ENCODE results near the gene MPV17L2.

MPV17L2 gene

GRCh38 chr19:18231775-18232174 is 38.8 kb downstream of the MPV17L2 start:
- H3K4me3 ChIP-seq (ENCODE audit: low read depth, low read length), result no peak overlapping the region
- ChIA-PET POLR2A (no interaction called here), CTCF (interaction anchor here (0.9 to 2.0 kb wide), 7 partner anchors 8 to 63 kb away, joined by 3 to 12 read pairs (median 3); no protein-coding TSS in a partner anchor)
- no peak for DNase-seq (ENCODE audit: low read depth, low spot score)
- no peak for TF ChIP-seq CTCF (IDR thresholded peaks at IDR 0.05; ENCODE audit: insufficient read depth, low read length, missing control alignments)

- CTCF ChIA-PET, result interaction anchor here (0.8 to 2.0 kb wide), 11 partner anchors 8 to 120 kb away, joined by 3 to 12 read pairs (median 3); a partner anchor contains a TSS
- no peak overlapping the region for H3K4me3 ChIP-seq (ENCODE audit: low read depth, low read length)
- POLR2A ChIA-PET, result no interaction called here
- TF ChIP-seq CTCF (IDR thresholded peaks at IDR 0.05; ENCODE audit: insufficient read depth, low read length, missing control alignments), result no peak
- DNase-seq (ENCODE audit: low read depth, low spot score), result no peak
Measured at GRCh38 chr19:18232540-18233223, 39.7 kb downstream of the MPV17L2 start.

- DNase-seq (ENCODE audit: low read depth, low spot score), result no peak
- POLR2A ChIA-PET, result no interaction called here
- no peak for TF ChIP-seq CTCF (IDR thresholded peaks at IDR 0.05; ENCODE audit: insufficient read depth, low read length, missing control alignments)
- no peak overlapping the region for H3K4me3 ChIP-seq (ENCODE audit: low read depth, low read length)
- CTCF ChIA-PET, result interaction anchor here (0.8 to 2.9 kb wide), 8 partner anchors 9 to 120 kb away, joined by 3 to 17 read pairs (median 4); a partner anchor contains a TSS
Measured at GRCh38 chr19:18233224-18233825, 40.3 kb downstream of the MPV17L2 start.

- ChIA-PET CTCF (interaction anchor here (2.9 kb wide), 1 partner anchor 19 kb away, joined by 17 read pairs; no protein-coding TSS in a partner anchor), POLR2A (no interaction called here)
- no peak overlapping the region for H3K4me3 ChIP-seq (ENCODE audit: low read depth, low read length)
- TF ChIP-seq CTCF (IDR thresholded peaks at IDR 0.05; ENCODE audit: insufficient read depth, low read length, missing control alignments), result no peak
- no peak for DNase-seq (ENCODE audit: low read depth, low spot score)
Measured at GRCh38 chr19:18234194-18234593, 41.2 kb downstream of the MPV17L2 start.

- no peak for TF ChIP-seq CTCF (IDR thresholded peaks at IDR 0.05; ENCODE audit: insufficient read depth, low read length, missing control alignments)
Measured at GRCh38 chr19:18239303-18239702, 46.3 kb downstream of the MPV17L2 start.

GRCh38 chr19:18245297-18245696 is 52.3 kb downstream of the MPV17L2 start:
- no peak for DNase-seq (ENCODE audit: low read depth, low spot score)
- POLR2A ChIA-PET, result interaction anchor here (0.6 to 0.8 kb wide), 2 partner anchors 9 to 11 kb away, joined by 3 read pairs; no protein-coding TSS in a partner anchor
- CTCF ChIA-PET, result interaction anchor here (0.7 to 1.8 kb wide), 6 partner anchors 8 to 152 kb away, joined by 3 to 13 read pairs (median 4); a partner anchor contains a TSS
- no peak overlapping the region for H3K4me3 ChIP-seq (ENCODE audit: low read depth, low read length)
- no peak for TF ChIP-seq CTCF (IDR thresholded peaks at IDR 0.05; ENCODE audit: insufficient read depth, low read length, missing control alignments)

More at GRCh38 chr19:18239303-18239702, 46.3 kb downstream of the MPV17L2 start:
- DNase-seq (ENCODE audit: low read depth, low spot score), result no peak
- ChIA-PET CTCF (interaction anchor here (0.8 to 4.0 kb wide), 4 partner anchors 8 to 89 kb away, joined by 3 to 24 read pairs (median 6); no protein-coding TSS in a partner anchor), POLR2A (interaction anchor here (1.0 kb wide), 1 partner anchor 42 kb away, joined by 3 read pairs; the partner anchor contains the start of gene JUND)
- no peak overlapping the region for H3K4me3 ChIP-seq (ENCODE audit: low read depth, low read length)
